ENCODE results near the gene ASB15. TPM values are rescaled to one million over a fixed set of nuclear protein-coding genes. Genes with fewer than 3 reads are reported as not detected.
A peak's percentile ranks its signal among the peaks of the same experiment; 100 is the strongest.

Gene ASB15
- total RNA-seq, 1 donor = not detected

DNA sequence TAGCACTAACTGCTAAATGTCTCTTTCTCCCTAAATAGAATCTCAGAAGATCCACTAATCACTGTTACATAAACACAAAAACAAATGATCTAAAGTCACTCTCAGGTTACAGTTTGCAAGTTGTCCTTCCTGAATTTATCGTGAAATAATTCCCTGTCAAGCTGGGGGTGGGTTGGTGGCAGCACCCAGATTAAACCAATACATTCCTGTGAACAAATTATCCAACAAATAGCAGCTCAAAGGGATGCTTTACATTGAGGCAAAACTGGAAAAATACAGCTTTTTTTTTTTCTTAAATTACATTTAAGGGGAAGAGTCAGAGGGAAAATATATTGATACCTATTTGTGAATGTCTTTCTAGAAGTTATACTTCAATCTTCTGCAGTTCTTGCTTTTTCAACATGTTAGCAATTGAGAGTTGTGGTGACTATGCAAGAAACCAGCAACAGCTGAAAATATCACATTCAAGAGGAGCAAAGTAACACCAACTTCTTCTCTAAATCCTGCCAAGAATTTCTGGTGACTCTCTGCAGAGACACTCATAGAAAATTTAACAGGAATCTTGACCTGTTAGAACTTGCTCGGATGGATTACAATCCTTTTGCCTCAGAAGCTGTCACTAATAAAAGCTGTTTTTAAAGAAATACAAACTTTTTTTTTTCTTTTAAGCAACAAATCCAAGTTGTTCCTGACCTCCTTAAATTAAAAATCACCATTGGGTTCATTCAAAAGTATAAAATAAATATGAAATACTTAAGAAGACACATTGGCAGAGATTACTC lies 73.0 kb downstream of the ASB15 start:
- peak; percentile 62 for DNase-seq (ENCODE audit: low read depth)
- H3K4me3 ChIP-seq (ENCODE audit: low read depth, low read length) = no peak overlapping the region
- TF ChIP-seq, protein P1, sequence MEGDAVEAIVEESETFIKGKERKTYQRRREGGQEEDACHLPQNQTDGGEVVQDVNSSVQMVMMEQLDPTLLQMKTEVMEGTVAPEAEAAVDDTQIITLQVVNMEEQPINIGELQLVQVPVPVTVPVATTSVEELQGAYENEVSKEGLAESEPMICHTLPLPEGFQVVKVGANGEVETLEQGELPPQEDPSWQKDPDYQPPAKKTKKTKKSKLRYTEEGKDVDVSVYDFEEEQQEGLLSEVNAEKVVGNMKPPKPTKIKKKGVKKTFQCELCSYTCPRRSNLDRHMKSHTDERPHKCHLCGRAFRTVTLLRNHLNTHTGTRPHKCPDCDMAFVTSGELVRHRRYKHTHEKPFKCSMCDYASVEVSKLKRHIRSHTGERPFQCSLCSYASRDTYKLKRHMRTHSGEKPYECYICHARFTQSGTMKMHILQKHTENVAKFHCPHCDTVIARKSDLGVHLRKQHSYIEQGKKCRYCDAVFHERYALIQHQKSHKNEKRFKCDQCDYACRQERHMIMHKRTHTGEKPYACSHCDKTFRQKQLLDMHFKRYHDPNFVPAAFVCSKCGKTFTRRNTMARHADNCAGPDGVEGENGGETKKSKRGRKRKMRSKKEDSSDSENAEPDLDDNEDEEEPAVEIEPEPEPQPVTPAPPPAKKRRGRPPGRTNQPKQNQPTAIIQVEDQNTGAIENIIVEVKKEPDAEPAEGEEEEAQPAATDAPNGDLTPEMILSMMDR (IDR thresholded peaks at IDR 0.05; ENCODE audit: insufficient read depth, low read length) = no peak

DNA sequence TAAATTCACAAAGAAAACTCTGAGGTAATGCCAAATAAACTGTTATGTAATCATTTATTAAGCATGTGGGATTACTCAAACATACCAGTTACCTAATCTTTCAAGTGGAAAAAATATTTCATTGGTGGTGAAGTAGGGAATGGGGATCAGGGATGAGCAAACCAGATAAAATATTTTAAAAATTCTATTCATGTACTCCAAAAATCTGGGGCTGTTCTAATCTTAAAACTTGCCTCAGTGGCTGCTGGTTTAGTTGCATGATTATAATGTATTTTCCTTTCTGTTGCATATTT lies 73.5 kb downstream of the ASB15 start:
- TF ChIP-seq, protein P1 (IDR thresholded peaks at IDR 0.05; ENCODE audit: insufficient read depth, low read length) = no peak
- peak; percentile 68 for DNase-seq (ENCODE audit: low read depth)
- H3K4me3 ChIP-seq (ENCODE audit: low read depth, low read length) = no peak overlapping the region

DNA sequence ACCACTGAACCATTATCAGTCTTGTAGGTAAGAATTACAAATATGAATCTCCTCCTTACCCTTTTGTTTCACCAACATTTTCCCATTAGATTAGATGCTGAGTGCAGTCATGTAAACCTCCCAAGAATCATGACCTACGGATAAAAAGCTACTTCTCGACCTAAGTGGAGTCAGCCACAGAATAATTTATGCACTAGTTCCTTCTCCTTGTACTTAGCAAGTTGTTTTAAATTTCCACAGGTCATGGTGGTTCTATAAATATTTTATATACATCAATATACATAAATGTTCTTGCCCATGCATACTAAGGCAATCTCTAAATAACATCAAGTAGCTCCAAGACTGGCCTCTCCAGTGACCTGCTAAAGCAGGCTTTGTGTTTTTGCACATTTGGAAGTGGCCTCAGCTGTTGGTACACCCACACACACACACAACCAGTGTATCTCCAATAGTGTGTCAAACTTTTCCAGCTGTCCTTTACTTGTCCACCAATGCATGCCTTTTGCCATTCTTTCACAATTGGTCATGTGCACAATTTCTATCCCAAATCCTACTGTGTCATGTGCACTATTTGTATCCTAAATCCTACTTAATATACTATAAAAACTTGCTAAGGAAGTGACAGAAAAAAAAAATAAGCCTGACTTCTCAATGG lies 75.6 kb downstream of the ASB15 start:
- TF ChIP-seq, protein P1 (IDR thresholded peaks at IDR 0.05; ENCODE audit: insufficient read depth, low read length) = no peak
- H3K4me3 ChIP-seq (ENCODE audit: low read depth, low read length) = no peak overlapping the region
- no peak for DNase-seq (ENCODE audit: low read depth)

DNA sequence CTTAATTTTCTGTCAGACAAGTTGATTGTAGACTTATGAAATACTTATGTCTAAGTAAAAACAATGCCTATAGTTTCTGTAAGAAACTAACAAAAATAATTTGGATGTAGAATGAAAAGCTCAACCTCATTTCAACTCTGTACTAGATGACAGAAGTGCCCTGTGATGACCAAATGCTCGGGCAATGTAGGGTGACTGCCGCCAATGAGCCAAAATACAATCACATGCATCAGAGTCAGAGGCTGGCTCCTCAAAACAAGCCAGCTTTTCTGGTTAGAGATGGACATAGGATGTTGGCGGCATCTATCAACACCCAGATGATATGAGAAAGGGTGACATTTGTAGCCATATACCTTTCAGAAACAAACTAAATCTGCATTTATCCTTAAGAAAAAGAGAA lies 78.0 kb downstream of the ASB15 start:
- no peak overlapping the region for H3K4me3 ChIP-seq (ENCODE audit: low read depth, low read length)
- TF ChIP-seq, protein P1 (IDR thresholded peaks at IDR 0.05; ENCODE audit: insufficient read depth, low read length) = no peak
- no peak for DNase-seq (ENCODE audit: low read depth)

DNA sequence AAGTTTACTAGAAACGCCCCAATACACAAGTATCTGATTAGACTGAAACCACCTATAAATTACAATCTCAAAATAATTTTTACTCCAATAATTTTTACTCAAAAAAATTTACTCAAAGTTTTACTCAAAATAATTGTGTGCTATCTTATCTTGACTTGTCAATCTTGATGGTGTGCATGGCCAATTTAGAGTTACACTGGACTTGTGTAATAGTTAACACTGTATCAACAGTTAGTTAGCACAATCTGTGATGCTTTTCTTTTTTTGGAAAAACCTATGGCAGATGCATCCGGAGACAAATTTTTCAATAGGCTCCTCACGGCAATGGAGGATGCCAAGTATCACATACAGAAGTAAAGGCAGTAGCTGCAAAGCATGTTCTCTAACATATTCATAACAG lies 79.0 kb downstream of the ASB15 start:
- no peak for DNase-seq (ENCODE audit: low read depth)
- TF ChIP-seq, protein P1 (IDR thresholded peaks at IDR 0.05; ENCODE audit: insufficient read depth, low read length) = no peak
- no peak overlapping the region for H3K4me3 ChIP-seq (ENCODE audit: low read depth, low read length)

DNA sequence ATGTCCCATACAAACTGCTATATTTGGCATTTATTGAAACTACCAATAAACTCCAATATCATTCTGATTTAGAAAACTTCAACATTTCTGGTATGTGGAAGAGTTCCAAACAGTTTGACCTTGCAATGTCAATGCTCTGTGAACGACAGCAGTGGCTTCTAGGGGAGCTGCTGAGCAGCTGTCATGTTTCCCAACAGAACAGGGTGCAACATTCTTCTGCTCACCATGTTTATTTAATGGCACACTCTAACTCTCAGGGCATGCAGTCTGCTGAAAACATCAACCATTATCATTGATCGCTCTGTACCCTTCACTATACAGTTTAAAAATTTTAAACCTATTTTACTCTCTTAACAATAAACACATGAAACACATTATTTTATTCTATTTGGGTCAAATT lies 79.9 kb downstream of the ASB15 start:
- TF ChIP-seq, protein P1 (IDR thresholded peaks at IDR 0.05; ENCODE audit: insufficient read depth, low read length) = no peak
- no peak overlapping the region for H3K4me3 ChIP-seq (ENCODE audit: low read depth, low read length)
- no peak for DNase-seq (ENCODE audit: low read depth)

Data from fibroblast of the aortic adventitia (primary cell).